GM13977 (cell line): ENCODE measurements around the gene AP4S1.
"Not testable (repeated sequence)": the region's sequence is repeated elsewhere in the genome, so short reads cannot be mapped to it uniquely, and the experiment has no call there.

Experiments
- DNase-seq: peaks from one replicate; pipeline ENCODE4 v3.0.0; 2012; ENCODE audit warnings: low spot score
- CTCF ChIP-seq: IDR thresholded peaks from 2 replicates; pipeline ENCODE4 v1.5.1; 2012; ENCODE audit warnings: mild to moderate bottlenecking, control low read depth; ENCODE audit not compliant: insufficient read depth; ENCODE audit errors: extremely low read depth, missing control alignments
- in situ Hi-C: fragments of 300-500 bp; cut with MboI; formaldehyde crosslinking; loops from one replicate; pipeline ENCODE4 v1.12.0; 2022; ENCODE audit warnings: low sequenced_read_pairs, low pct_unique_long_range_greater_than_20kb, mixed read lengths, inconsistent platforms; ENCODE audit not compliant: unreplicated experiment

AP4S1 gene

GRCh38 chr14:31051511-31051910 lies 26.1 kb downstream of the AP4S1 start:
- TF ChIP-seq CTCF: no peak
- in situ Hi-C loops: no loop called here
- no peak for DNase-seq

GRCh38 chr14:31052905-31053586 lies 27.6 kb downstream of the AP4S1 start:
- DNase-seq, in situ Hi-C loops: not testable (repeated sequence)

- no peak for TF ChIP-seq CTCF
- in situ Hi-C loops: no loop called here
- DNase-seq: no peak
These were observed 31.6 kb downstream of the AP4S1 start for GRCh38 chr14:31057035-31057434.

GRCh38 chr14:31057701-31058364 lies 32.4 kb downstream of the AP4S1 start:
- no peak for TF ChIP-seq CTCF
- in situ Hi-C loops: no loop called here
- no peak for DNase-seq

GRCh38 chr14:31059152-31059924 lies 33.9 kb downstream of the AP4S1 start:
- no peak for DNase-seq
- in situ Hi-C loops: no loop called here
- no peak for TF ChIP-seq CTCF

GRCh38 chr14:31060253-31060875 lies 34.9 kb downstream of the AP4S1 start:
- in situ Hi-C loops: no loop called here
- DNase-seq: no peak
- no peak for TF ChIP-seq CTCF

GRCh38 chr14:31062908-31063307 lies 37.5 kb downstream of the AP4S1 start:
- DNase-seq, in situ Hi-C loops: not testable (repeated sequence)
